GM23248 (cell line): ENCODE data around the gene CDC42.

Experiments used
- EZH2 ChIP-seq: fragments of 200-600 bp; sonication (generic); IDR thresholded peaks from 2 replicates; pipeline ENCODE4 v1.6.1; 2018; ENCODE audit warnings: antibody characterized with exemption, mild to moderate bottlenecking; ENCODE audit not compliant: insufficient read depth, poor library complexity, severe bottlenecking
- EZH2phosphoT487 ChIP-seq: fragments of 200-600 bp; sonication (generic); IDR thresholded peaks from 2 replicates; pipeline ENCODE4 v1.6.1; 2018; ENCODE audit warnings: antibody characterized with exemption, moderate library complexity, mild to moderate bottlenecking, low read depth; ENCODE audit not compliant: insufficient read depth

DNA sequence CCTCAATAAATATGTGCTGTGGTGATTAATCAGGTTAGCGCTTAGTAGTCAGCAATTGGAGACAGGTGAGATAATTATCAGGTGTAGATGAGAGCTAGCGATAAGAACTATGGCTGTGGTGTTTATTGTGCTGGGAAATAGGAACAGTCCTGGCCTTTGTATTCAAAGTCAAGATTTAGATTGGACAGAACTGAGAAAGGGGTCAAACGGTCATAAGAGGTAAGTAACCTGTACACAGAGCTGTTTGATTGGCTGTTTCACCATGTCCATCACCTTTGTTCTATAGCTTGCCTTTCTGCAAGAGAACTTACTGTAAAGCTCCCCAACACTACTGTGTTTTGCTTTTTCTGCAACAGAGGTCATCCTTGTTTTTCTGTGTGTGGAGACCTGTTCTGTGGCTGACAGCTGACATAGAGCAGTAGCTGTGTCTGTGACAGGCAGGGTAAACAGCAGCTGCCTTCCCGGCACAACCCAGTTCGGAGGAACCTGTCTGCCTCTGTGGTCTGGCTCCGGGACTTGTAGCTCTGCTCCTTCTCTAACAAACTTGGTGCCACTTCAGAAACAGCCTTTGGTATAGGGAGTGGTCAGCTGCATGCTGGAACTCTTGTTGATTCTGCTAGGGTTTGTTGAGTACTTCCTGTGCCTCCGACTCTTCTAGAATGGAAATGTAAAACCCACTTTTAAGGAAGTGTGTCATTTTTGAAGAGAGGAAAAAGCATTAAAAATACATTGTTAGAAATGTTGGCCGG, 21.1 kb upstream of the CDC42 start:
- TF ChIP-seq EZH2, result no peak
- TF ChIP-seq EZH2phosphoT487, result no peak
